OCI-LY7 (cell line): ENCODE results near the gene ITM2C. TPM values are rescaled to one million over a fixed set of nuclear protein-coding genes. Genes with fewer than 3 reads are reported as not detected.

Experiments used
- BruUV-seq: library from RNA; stranded (reverse); fragments of 400-500 nt; replicated peaks from 2 replicates; lab custom pipeline; 2021; lab: Mats Ljungman, UMichigan
- CTCF ChIA-PET: fragments of 300-600 bp; sonication (Branson Sonifier 250); formaldehyde crosslinking; loops from one replicate; lab custom pipeline; 2022; ENCODE audit warnings: antibody characterized with exemption; ENCODE audit not compliant: unreplicated experiment; lab: Charles Lee
- POLR2A ChIA-PET: fragments of 300-600 bp; sonication (Branson Sonifier 250); formaldehyde crosslinking; loops from one replicate; lab custom pipeline; 2022; ENCODE audit warnings: antibody characterized with exemption; lab: Charles Lee
- DNase-seq: peaks from one replicate; pipeline ENCODE4 v3.0.0-alpha.2; 2015; ENCODE audit warnings: low spot score
- H2AFZ ChIP-seq: fragments of 200-600 bp; sonication (generic), shearing (Covaris generic); 2 replicates; pipeline ENCODE4 v1.6.1; 2014; ENCODE audit warnings: mild to moderate bottlenecking, antibody characterized with exemption, low read length, moderate library complexity
- H3K27ac ChIP-seq: fragments of 200-600 bp; sonication (generic); 2 replicates; pipeline ENCODE4 v1.5.1; 2014; ENCODE audit warnings: mixed run types, low read depth, mild to moderate bottlenecking, moderate library complexity, low read length, inconsistent platforms; ENCODE audit not compliant: poor library complexity, severe bottlenecking
- H3K36me3 ChIP-seq: fragments of 200-600 bp; sonication (generic); 2 replicates; pipeline ENCODE4 v1.6.1; 2014; ENCODE audit warnings: mild to moderate bottlenecking, antibody characterized with exemption, low read length, moderate library complexity, mixed read lengths; ENCODE audit not compliant: insufficient read depth
- H3K4me1 ChIP-seq: fragments of 200-600 bp; sonication (generic); 2 replicates; pipeline ENCODE4 v1.5.1; 2014; ENCODE audit warnings: mild to moderate bottlenecking, low read length; ENCODE audit not compliant: insufficient read depth, poor library complexity, severe bottlenecking
- H3K4me2 ChIP-seq: fragments of 200-600 bp; sonication (generic); 2 replicates; pipeline ENCODE4 v1.6.1; 2014; ENCODE audit warnings: mild to moderate bottlenecking, low read length
- H3K4me3 ChIP-seq: fragments of 200-600 bp; sonication (generic); 2 replicates; pipeline ENCODE4 v1.5.1; 2014; ENCODE audit warnings: mild to moderate bottlenecking, low read depth, low read length; ENCODE audit not compliant: poor library complexity, severe bottlenecking
- H3K79me2 ChIP-seq: fragments of 200-600 bp; sonication (generic); 2 replicates; pipeline ENCODE4 v1.6.1; 2016; ENCODE audit warnings: low read depth, mild to moderate bottlenecking, low read length, moderate library complexity, mixed read lengths; ENCODE audit not compliant: insufficient read depth
- H3K9me2 ChIP-seq: fragments of 200-600 bp; sonication (generic); 2 replicates; pipeline ENCODE4 v1.6.1; 2016; ENCODE audit warnings: mild to moderate bottlenecking, low read length, mixed read lengths; ENCODE audit not compliant: insufficient read depth
- H3K9me3 ChIP-seq: fragments of 200-600 bp; sonication (generic); 2 replicates; pipeline ENCODE4 v1.6.1; 2014; ENCODE audit warnings: mild to moderate bottlenecking, mixed run types, low read length, mixed read lengths
- H4K20me1 ChIP-seq: fragments of 200-600 bp; sonication (generic); 2 replicates; pipeline ENCODE4 v1.6.1; 2014; ENCODE audit warnings: mild to moderate bottlenecking, antibody characterized with exemption, low read length, moderate library complexity, mixed read lengths; ENCODE audit not compliant: insufficient read depth
- EZH2phosphoT487 ChIP-seq: fragments of 200-600 bp; sonication (generic); IDR thresholded peaks from 2 replicates; pipeline ENCODE4 v1.6.1; 2018; ENCODE audit warnings: low read depth, borderline replicate concordance, mild to moderate bottlenecking, mixed run types, antibody characterized with exemption, low read length, moderate library complexity, mixed read lengths
- intact Hi-C: fragments of 100-400 bp; cut with micrococcal nuclease; formaldehyde crosslinking; loops from one replicate; pipeline ENCODE4 v1.10.0; 2022; ENCODE audit not compliant: unreplicated experiment
- total RNA-seq, 2 experiments: library from RNA; depleted of rRNA in 1 of 2; stranded (reverse); fragments of >200 nt in 1 of 2; shearing (Covaris generic) in 1 of 2; gene quantifications; 2 replicates each; pipeline ENCODE4 v1.2.3, GENCODE V29; 2014 to 2022
- TF ChIP-seq, protein P1 (sequence below): fragments of 200-600 bp; sonication (generic); conservative IDR thresholded peaks from 2 replicates; pipeline ENCODE4 v1.5.1; 2014; ENCODE audit warnings: mild to moderate bottlenecking, antibody characterized with exemption, low read length, moderate library complexity, mixed read lengths

Gene ITM2C
- total RNA-seq, 2 experiments from 2014 or later: not detected

DNA sequence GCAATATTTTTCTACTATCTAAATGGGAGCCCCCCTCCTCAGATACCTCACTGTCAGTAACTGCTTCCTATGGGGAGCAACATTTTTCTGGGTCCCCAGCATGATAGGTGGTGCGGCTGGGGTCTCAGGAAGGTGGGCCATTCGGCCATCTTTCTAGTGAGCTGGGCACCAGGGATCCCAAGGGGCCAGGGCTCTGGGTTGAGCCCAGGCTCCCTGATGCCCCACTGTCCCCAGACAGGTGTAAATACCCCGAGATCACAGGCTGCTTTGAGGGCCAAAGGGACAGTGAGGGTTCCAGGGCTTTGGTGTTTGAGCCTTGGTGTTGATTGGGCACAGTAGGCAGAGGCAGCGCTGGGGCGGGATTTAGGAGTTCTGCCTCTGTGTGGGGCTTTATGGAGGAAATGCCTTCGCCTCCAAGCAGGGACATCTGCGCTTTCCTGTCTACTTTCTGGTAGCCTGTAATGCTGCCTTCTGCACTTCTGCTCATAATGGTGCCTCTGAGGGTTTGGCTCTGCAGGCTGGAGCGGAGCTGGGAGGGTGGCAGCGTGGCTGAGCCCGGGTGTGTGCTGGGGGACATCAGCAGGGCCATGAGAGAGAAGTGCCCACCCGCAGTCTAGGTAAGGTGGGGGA is 5.3 kb downstream of the ITM2C start:
- Histone ChIP-seq H4K20me1 (no peaks in the 10 kb centered on the region), H2AFZ (no peak overlapping the region), H3K4me1 (peaks cover 19% of the 10 kb centered on the region), H3K36me3 (no peaks in the 10 kb centered on the region), H3K9me2 (no peaks in the 10 kb centered on the region), H3K27ac (no peak overlapping the region), H3K79me2 (no peaks in the 10 kb centered on the region), H3K4me2 (no peak overlapping the region), H3K9me3 (no peaks in the 10 kb centered on the region), H3K4me3 (no peak overlapping the region)
- CTCF ChIA-PET: no interaction called here
- no TSS peak for BruUV-seq
- no peak for DNase-seq
- intact Hi-C loops: no loop called here
- TF ChIP-seq, protein P1, sequence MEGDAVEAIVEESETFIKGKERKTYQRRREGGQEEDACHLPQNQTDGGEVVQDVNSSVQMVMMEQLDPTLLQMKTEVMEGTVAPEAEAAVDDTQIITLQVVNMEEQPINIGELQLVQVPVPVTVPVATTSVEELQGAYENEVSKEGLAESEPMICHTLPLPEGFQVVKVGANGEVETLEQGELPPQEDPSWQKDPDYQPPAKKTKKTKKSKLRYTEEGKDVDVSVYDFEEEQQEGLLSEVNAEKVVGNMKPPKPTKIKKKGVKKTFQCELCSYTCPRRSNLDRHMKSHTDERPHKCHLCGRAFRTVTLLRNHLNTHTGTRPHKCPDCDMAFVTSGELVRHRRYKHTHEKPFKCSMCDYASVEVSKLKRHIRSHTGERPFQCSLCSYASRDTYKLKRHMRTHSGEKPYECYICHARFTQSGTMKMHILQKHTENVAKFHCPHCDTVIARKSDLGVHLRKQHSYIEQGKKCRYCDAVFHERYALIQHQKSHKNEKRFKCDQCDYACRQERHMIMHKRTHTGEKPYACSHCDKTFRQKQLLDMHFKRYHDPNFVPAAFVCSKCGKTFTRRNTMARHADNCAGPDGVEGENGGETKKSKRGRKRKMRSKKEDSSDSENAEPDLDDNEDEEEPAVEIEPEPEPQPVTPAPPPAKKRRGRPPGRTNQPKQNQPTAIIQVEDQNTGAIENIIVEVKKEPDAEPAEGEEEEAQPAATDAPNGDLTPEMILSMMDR: no peak
- no peak for TF ChIP-seq EZH2phosphoT487
- POLR2A ChIA-PET: interaction anchor here (0.7 kb wide), 1 partner anchor 60 kb away, joined by 3 read pairs; no protein-coding TSS in a partner anchor

DNA sequence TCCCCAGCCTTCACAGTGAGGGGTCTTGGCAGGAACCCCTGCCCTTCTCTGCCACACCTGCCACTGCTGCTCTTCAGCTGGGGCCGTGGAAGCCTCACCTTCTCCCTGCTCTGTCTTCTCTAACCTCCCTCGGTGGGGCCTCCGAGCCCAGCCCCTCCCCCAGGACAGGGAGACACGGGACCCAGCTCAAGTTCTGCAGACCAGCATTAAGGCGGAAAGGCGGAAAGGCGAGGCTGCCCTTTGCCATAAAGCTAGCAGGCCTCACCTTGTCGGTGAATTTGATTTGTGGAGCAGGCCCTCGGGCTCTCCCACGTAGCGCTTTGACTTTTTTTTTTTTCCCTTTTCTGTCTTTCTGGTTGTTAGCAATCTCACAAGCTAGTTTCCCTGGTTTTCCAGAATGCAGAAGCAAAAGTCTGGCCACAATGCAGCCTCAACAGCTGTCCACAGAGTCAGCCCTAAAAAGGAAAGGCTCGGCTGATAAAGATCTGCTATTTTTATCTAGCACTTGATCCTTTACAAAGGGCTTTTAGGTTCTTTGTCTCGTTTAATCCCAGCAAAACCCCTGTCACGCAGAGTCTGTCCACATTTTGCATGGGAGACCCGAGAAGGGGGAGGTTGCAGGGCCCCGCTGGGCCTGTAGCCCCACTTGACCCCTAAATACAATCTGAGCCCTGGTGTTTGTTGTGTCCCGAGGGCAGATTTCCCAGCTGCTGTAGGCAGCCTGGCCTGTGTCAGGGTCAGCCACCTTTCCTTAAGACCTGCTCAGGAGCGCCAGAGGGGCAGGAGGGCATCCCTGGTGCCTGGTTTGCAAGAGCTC is 6.0 kb downstream of the ITM2C start:
- no peak overlapping the region for H3K4me3 ChIP-seq

More for the DNA sequence above, 6.0 kb downstream of the ITM2C start:
- Histone ChIP-seq H2AFZ (no peak overlapping the region), H3K79me2 (no peaks in the 10 kb centered on the region), H3K4me1 (peaks cover 19% of the 10 kb centered on the region), H3K9me2 (no peaks in the 10 kb centered on the region), H3K4me2 (no peak overlapping the region), H3K27ac (no peak overlapping the region), H4K20me1 (no peaks in the 10 kb centered on the region; the same call in 1 of the 2 replicates), H3K9me3 (no peaks in the 10 kb centered on the region), H3K36me3 (no peaks in the 10 kb centered on the region)
- TF ChIP-seq EZH2phosphoT487: no peak
- TF ChIP-seq, protein P1: no peak
- CTCF ChIA-PET: no interaction called here
- DNase-seq: no peak
- POLR2A ChIA-PET: interaction anchor here (0.5 to 0.7 kb wide), 2 partner anchors 60 to 715 kb away, joined by 3 read pairs; no protein-coding TSS in a partner anchor
- intact Hi-C loops: no loop called here
- BruUV-seq: no TSS peak
